NCI-H69 (cell line): ENCODE measurements around the gene IYD.

Experiments used
- DNase-seq: peaks from one replicate; lab custom pipeline; 2025; lab: John Stamatoyannopoulos, UW

IYD gene, protein sequence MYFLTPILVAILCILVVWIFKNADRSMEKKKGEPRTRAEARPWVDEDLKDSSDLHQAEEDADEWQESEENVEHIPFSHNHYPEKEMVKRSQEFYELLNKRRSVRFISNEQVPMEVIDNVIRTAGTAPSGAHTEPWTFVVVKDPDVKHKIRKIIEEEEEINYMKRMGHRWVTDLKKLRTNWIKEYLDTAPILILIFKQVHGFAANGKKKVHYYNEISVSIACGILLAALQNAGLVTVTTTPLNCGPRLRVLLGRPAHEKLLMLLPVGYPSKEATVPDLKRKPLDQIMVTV

DNA sequence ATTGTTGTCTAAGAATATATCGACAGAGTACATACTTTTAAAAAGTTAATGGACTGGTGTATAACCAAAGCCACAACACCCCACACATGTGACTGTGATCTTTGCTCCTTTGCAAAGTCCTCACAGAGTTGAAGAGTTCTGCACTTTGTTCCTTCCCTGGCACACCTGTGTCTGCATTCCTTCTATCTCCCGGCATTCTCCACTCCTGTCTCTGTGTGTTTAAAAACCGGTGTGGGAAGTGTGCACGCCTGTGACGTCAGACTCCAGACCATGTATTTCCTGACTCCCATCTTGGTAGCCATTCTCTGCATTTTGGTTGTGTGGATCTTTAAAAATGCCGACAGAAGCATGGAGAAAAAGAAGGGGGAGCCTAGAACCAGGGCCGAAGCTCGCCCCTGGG is at the start of gene IYD:
Gene IYD, plus strand, starts transcription at position 251 of the 400 bp plus-strand sequence. Its CDS starts 20 bp downstream, at position 271.
- no peak for DNase-seq

DNA sequence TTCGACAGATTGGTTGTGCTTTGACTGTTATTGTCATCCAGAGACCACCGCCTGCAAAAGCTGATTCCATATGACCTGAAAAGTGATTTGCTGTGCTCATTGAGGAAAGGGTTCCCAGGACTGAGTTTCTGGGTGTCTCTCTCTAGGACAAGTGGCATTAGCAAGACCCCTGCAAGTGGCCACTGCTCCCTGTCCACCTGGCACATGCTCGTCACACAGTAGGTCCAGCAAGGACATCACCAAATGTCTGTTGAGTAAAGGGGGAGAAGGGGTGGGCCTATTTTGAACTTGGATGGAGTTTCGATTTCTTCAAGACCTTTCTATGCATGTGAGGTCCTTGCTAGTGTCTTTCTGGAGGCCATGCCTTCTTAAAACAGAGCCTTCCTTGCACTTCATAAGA is 48.9 kb upstream of the IYD start:
- DNase-seq = no peak

DNA sequence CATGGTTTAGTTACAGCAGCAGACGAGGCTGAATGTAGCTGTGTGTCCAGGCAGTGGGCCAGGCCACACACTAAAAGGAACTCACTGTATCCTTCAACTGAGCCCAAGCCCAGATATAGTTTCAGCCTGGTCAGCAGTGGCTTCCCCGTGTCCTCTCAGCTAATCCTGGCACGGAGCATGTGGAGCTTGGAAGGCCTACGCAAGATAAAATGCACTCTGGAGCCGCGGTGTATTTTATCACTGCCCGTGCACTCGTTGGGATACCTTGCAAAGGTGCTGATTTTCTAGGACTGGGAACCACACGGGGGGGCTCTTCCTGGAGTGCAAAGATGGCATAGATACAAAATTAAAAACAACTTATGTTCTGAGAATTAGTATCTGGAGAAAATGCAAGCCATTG is 48.4 kb upstream of the IYD start:
- no peak for DNase-seq

DNA sequence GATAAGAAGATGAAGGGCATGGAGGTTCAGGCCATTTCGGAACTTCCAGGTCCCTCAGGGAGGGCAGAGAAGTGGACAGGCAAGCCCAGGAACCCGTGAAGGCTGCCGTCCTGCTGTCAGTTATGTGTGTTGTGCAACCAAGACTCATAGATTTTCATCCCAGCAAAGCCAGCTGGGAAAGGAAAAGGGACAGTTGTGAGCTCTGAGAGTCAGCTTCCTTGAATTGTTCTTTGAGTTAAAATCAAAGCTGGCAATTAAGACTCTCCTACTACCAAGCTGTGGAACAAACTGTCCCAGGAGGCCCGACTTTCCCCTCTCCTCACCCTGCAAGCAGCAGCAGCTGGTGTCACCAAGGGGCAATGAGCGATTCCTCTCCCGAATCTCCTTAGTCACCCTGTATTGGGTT is 46.3 kb upstream of the IYD start:
- no peak for DNase-seq

DNA sequence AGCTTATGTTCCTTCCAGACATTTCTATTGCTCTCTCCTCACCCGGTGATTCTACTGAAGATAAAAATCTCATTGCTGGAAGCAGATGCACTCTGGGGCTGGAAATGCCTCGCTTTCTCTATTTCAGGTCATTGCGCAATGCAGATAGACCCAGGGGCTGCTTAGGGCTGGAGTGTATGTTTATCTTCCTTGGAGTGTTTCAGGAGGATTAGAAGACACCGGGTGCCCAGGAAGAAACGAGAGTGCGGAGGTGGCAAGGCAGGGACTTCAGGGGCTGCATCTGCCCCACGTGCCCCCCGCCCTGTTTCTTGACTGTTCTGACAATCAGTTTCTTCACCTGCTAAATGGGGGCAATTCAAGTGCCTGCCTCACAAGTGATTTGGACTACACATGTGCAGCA is 45.6 kb upstream of the IYD start:
- DNase-seq = no peak

DNA sequence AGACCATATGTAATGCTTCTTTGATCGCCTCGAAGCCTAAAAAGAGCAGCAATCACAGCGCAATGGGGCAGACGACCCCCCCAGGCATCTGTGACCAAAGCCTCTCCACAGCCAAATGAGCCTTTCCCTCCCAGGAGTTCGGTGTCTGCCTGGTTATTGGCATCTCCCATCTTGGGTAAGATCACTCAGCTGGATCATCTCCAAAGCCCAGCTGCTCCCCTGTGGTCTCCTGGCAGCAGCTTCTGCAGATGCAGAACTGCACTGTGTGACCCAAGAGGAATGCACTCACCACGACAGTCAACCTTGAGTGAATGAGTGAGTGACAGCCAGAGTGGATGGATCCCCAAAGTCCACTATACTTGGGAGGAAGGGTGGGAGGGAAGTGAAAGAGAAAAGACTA is 44.8 kb upstream of the IYD start:
- peak; percentile 41 for DNase-seq

DNA sequence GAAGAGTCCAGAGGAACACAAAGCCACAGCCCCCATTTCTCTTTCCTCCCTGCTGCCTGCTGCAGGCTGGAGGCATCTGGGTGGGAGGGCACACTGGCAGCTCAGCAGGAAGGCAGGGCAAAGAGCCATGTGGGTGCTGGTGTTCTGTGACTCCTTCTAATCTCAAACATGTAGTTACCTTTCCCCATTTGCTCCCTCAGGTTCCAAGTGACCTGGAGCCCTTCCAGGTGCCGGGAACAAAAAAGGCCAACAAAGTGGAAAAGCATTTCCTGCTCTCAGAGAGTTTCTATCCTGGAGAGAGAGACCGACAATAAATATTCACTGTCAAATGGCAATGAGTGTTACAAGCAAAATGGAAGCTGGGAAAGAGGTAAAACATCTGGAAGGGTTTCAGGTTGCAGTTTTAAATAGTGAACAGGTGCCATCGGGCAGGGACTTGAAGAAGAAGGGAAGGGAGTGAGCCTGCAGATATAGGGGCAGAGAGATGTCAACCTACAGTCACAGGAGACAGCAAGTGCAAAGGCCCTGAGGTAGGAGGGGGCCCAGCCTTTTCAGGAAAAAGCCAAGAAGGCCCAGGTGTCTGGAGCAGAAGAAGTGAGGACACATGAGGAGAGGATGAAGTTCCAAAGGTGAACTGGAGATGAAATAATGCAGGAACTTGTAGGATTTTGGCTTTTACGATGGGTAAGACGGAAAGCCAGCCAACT is 43.6 kb upstream of the IYD start:
- peak; percentile 86 for DNase-seq

DNA sequence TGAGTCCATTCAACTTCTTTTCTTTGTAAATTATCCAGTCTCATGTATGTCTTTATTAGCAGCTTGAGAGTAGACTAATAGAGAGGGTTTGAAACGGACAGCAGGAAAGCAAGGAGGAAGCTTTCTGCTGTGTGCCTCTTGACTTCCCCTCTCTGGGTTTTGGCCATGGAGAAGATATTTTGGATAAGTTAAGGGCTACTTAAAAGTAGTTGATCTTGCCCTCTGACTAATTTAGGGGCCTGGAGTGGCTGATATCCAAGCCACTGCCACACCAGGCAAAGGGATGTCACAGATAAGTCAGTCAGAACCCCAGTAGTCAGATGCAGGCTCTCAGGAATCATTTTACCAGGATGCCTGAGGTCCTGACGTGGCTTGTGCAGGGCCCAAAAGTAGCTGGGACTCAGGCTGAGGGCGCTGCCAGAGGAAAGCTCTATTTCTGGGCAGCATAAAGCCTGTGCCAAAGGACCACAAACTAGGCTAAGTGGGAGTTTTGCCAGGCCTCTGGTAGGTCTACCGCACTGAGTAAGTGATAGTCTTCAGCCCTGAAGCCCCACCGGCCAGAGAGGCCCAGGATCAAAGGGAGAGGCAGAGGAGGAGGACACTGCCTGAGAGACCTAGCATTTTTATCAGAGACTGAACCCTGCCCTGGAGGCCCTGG is 41.6 kb upstream of the IYD start:
- no peak for DNase-seq

DNA sequence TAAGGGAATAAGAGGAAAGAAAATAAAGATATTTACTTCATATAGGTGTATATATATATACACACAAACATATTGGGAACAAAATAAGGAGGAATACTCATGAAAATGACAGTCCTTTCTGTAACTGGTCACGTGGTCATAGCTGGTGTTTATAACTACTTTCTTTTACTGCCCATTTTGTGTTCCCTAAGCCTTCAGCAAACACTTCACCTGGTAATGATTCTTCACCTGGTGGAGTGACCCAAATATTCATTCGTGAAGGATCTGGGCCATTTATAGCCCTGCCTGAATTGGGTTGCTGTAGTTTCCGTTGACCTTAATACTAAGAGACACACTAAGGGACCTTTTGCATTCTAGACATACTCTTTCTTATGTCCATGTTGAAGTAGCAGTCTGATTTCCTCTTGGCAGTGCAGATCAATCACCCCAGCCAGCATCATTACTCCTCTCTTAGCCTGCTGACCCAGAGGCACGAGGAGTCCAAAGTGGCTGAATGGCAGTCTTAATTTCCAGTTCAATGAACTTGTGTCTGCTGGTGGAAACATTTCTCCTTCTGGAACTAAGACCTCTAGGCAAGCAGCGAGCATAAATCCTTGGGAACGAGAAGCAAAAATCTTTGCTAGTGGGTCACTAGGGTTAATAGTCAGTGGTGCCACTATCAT is 39.9 kb upstream of the IYD start:
- DNase-seq = no peak

DNA sequence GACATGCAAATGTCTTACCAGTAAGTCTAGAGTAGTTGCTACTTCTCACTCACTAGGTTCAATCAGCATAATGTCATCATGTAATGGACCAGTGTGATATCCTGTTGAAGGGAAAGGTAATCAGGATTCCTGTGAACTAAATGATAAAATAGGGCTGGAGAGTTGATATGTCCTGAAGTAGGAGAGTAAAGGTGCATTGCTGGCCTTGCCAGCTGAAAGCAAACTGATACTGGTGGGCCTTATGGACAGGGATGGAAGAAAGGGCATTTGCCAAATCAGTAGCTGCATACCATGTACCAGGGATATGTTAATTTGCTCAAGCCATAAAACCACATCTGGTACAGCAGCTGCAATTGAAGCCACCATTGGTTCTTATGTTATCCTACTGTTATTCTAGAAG is 37.5 kb upstream of the IYD start:
- DNase-seq = peak; percentile 12

DNA sequence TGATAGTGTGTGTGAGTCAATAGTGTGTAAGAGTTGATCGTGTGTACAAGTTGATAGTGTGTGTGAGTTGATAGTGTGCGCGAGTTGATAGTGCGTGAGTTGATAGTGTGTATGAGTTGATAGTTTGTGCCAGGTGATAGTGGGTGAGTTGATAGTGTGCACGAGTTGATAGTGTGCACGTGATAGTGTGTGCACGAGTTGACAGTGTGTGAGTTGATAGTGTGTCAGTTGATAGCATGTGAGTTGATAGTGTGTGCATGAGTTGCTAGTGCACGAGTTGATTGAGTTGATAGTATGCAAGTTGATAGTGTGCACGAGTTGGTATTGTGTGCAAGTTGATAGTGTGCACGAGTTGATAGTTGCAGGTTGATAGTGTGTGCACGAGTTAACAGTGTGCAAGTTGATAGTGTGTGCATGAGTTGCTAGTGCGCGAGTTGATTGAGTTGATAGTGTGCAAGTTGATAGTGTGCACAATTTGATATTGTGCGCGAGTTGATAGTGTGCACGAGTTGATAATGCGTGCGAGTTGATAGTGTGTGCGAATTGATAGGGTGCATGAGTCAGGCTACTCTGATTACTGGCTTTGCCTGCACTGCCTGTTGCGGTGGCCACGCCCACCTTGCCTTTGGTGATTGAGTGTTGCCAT is 35.8 kb upstream of the IYD start:
- no peak for DNase-seq

DNA sequence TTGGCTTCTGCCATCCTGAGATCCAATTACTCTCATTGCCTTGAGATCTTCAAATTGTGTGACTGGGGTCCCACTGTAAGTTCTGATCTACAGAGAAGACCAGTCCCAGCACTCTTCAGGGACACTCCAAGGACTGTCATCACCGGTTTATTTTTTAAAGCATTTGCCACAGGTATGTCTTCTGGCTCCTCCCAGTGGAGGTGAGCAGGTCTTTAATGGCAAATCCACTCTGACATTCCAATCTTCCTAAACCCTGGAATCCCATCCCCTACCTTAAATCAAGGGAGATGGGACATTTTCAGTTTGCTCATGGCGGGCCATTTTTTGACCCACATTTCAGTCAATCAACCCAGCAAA is 35.2 kb upstream of the IYD start:
- no peak for DNase-seq

DNA sequence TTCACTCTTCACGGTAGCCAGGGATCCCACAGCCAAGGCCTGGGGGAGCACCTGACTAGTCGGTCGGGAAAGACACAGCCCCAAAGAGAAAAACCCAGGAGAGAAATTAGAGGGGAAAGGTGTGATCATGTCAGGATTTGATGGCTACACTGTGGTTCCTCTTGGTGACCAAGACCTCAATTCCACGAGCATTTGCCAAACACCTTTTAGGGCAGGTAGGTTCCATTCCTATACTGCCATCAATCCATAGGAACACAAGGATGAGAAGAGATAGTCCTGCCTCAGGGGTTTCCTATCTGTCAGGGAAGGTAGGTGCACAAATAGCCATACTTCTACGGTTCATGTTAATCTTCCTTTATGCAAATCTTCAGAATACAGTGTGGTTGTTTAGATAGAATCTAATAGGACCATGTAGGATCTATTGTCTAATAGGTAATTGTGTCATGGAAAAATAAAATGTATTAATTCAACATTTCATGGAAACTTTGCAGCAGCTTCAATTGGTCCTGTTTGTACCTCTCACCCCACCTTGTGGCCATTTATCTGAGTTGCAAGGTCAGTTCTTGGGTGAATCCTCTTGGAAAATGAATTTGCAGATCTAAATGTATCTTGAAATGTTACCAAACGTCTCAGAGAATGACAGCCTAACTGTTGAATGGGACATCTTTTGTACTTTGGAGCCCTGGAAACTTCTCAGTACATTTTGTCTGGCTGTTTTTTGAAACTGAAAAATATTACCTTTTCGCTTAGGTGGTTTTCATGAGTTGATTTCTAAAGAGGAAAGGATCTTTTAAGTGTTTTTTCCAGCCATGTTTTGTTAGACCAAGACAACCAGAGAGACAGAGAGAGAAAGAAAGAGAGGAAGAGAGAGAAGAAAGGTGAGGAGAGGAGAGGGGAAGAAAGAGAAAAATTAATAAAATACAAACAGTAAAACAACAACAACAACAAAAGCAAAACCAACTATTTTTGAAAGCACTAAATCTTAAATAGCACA is 33.7 kb upstream of the IYD start:
- peak; percentile 69 for DNase-seq

DNA sequence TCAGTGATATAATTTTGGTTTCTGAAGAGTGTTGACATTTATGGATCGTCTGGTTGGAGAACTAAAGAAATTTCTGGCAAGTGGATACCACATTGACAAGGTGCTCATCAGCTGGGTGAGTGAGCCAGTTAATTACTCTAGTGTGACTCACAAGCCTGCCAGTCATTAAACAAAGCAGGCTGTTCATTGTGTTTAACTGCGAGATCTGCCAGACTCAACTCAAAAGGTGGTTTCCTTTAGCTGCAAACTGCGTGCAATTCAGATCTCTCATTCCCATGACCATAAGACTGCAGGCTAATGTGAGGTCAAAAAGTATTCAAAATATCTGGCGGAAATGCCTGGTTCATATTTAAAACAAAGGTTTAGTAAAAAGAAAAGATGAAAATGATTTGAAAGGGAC is 32.5 kb upstream of the IYD start:
- peak; percentile 88 for DNase-seq

DNA sequence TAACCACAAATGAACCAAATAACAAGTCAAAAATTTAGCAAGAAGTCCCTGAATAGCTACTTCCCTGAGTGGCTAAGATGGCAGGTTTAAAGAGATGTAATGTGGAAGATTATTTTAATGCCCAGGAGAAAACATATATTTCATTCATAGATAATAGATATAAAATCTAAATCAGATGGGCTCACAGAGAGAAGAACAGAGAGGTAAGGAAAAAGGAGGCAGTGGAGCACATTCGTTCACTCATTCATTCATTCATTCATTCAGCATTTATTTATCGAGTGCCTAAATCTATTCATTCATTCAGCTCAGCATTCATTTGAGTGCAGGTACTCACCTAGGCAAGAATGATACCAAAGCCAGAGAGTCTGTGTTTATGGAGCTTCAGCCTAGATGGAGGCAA is 32.1 kb upstream of the IYD start:
- no peak for DNase-seq

DNA sequence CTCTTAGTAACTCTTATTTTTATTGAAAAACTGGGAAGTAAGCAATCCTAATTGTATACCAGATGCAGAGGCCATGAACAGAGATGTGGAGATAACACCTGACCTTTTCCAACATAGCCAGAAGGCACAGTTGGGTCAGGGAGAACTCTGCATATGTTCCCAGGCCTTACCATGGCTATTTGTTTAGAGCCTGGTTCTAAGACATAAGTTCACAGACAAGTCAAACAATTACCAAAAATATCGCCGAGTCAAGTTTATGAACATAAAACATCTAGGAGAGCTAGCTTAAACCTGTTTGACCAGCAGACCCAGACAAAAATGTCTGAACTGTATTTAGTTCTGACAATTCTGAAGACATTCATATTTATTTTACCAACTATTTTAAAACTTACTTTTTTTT is 26.7 kb upstream of the IYD start:
- no peak for DNase-seq

DNA sequence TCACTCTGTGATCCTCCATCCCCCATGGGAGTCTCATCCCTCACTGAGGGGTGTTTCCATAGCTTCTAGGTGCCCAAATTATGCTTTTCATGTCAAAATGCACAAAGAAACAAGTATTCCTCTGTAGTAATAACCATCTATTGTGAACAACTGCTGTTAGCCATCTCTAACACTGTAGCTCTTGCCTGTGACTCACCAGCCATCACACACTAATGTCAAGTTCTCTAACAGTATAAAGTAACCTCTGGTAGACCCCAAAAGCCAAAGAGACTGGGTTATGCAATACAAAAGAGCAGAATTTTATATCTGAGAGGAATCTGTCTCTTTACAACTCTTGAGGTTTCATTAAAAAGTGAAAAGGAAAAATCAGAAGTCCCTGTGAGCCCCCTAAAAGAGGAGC is 25.4 kb upstream of the IYD start:
- DNase-seq = no peak

DNA sequence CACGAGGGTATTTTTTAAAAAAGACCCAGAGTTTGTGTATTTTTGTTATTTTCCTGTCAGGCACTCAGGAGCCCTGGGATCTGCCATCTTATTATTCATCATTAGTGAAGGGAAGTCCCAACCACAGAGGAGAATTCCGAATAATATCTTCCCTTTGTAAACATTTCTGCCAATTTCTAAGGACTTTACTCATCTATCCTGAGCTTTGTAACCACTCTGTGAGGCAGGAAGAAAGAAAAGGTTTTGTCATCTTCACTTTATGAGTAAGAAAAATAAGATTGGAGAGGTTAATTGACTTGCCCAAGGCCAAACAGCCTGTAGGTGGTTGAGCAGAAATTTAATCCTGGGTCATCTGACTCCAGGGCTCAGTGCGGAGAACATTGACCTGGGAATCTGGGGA is 23.0 kb upstream of the IYD start:
- no peak for DNase-seq

DNA sequence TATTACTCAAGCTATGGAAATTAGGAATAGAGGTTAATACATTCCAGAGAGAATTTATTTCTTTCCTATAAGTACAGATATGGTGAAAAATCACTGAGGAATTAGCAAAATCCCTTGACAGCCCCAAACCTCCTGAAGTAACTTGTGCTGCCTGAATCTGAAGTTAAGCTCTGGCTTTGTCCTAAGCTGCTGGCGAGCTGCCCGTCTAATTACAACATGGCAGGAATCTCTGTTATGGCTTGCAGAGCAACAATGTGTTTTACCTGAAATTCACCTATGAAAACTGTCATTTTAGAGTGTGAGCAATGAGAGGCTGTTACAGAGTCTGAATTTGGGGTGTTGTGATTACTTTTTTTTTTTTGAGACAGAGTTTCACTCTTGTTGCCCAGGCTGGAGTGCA is 22.5 kb upstream of the IYD start:
- DNase-seq = peak; percentile 40

DNA sequence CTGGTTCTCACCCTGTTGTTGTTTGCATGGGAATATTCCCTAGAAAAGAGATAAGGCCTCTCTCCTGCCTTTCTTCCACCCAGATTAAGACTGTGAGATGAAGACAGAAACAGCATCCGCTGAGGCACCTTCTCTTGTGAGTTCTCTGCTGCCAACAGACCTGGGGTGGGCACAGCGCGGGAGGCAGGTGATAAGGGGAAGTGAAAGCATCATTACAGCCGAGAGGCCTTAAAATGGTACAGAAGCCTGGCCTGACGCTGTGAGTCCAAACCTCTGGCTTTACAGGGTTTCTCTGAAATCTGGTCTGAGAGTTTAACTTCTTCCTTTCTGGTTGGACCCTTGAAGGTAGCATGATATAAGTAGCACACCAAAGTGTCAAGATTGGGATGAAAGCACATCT is 21.0 kb upstream of the IYD start:
- no peak for DNase-seq

DNA sequence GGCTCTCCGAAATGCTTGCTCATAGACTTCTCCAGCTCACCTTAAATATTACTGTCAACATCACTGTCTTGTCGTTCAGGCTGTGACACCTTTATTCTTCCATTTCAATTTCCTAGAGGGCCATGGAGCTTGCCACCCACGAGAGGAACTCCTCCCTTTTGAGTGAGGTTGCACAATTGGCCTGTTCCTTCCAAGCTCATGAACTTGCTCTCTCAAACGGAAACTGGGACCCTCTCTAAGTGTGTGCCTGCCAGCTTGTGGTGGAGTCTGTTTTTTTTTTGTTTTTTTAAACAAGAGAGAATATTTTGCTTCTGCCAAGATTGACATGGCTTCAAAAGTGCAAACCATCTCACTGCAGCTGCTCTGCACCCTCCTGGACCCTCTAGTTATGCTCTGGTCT is 19.3 kb upstream of the IYD start:
- DNase-seq = no peak
